ENCODE measurements around the gene PARL.

PARL gene

GRCh38 chr3:183870563-183870962 lies 14.1 kb downstream of the PARL start:
- H3K27ac ChIP-seq: no peak overlapping the region
- H3K4me3 ChIP-seq: no peak overlapping the region

- no peak overlapping the region for H3K4me3 ChIP-seq
- H3K27ac ChIP-seq: peak overlapping the region in 2 of 21 experiments; percentile 31 to 34
Measured at GRCh38 chr3:183868796-183869195, 15.9 kb downstream of the PARL start.

GRCh38 chr3:183862610-183863009 lies 22.1 kb downstream of the PARL start:
- Histone ChIP-seq H3K27ac (no peak overlapping the region), H3K4me3 (no peak overlapping the region)

- Histone ChIP-seq H3K27ac (no peak overlapping the region), H3K4me3 (no peak overlapping the region)
Measured at GRCh38 chr3:183857863-183858262, 26.8 kb downstream of the PARL start.

- H3K4me3 ChIP-seq: no peak overlapping the region
Measured at GRCh38 chr3:183854318-183855035, 30.2 kb downstream of the PARL start.

DNA sequence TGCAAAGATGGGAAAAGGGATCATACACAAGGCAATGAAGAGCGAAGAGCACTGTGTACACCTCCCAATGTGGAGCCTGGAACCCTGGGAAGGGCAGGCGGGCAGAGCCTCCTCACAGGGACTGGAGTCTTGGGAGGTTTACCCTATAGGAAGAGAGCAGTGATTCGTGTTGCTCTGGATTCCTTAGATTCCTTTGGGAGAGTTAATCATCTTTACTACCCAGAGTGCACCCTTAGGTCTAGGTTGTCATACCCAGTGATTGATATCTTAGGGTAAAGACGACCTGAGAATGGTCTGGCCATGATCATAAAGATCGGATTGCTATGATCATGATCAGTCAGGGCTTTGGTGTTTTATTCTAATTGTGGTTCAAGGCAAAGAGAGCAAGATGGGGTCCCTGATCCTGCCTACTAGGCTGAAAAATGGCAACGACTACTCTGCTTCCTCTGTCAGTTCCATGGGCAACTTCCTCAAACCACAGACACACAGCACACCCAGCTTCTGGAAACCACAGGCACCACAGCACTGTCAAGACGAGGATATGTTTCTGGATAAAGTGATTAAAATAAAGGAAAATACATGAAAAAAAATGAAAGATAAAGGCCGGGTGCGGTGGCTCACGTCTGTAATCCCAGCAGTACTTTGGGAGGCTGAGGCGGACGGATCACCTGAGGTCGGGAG lies 38.9 kb downstream of the PARL start:
- Histone ChIP-seq H3K4me3 (no peak overlapping the region), H3K27ac (peak overlapping the region in 1 of 21 experiments; percentile 54)

More at GRCh38 chr3:183854318-183855035, 30.2 kb downstream of the PARL start:
- no peak overlapping the region for H3K27ac ChIP-seq

- H3K4me3 ChIP-seq: no peak overlapping the region
- peak overlapping the region in 1 of 21 experiments; percentile 54 for H3K27ac ChIP-seq
Measured at GRCh38 chr3:183845090-183845489, 39.6 kb downstream of the PARL start.

GRCh38 chr3:183844606-183845005 lies 40.1 kb downstream of the PARL start:
- H3K4me3 ChIP-seq: no peak overlapping the region
- peak overlapping the region in 1 of 21 experiments; percentile 6 for H3K27ac ChIP-seq

DNA sequence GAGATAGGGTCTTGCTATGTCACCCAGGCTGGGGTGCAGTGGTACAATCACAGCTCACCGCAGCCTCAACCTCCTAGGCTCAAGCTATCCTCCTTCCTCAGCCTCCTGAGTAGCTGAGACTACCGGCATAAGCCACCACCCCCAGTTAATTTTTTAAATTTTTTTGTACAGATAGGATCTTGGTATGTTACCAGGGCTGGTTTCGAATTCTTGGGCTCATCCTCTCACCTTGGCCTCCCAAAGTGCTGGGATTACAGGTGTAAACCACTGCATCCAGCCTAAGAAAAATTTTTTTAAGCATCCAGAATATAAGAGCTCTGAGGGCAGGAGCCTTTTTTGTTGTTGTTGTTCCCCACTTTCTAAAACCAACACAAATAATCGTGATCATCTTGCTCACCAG lies 44.9 kb downstream of the PARL start:
- Histone ChIP-seq H3K27ac (no peak overlapping the region), H3K4me3 (no peak overlapping the region)

- Histone ChIP-seq H3K27ac (no peak overlapping the region), H3K4me3 (no peak overlapping the region)
Measured at GRCh38 chr3:183837894-183838293, 46.8 kb downstream of the PARL start.

DNA sequence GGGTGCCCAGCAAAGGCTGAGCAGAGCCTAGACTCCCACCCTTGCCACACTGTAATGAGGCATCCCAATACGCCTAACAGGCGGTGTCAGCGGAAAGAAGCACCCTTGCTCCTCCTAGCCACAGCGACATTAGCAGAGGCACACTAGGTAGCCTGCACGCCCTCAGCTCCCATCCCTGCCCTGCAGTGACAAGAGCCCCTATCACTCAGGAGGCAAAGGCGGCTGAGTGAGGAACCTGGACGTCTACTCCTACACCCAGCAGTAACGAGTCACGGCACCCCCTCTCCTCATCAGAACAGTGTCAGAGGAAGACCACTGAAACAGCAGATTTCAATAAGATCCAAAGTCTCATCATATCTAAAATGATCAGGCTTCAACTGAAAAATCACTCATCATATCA lies 47.3 kb downstream of the PARL start:
- H3K27ac ChIP-seq: no peak overlapping the region

GRCh38 chr3:183833516-183833915 lies 51.2 kb downstream of the PARL start:
- H3K4me3 ChIP-seq: no peak overlapping the region

More for the DNA sequence above, 47.3 kb downstream of the PARL start:
- no peak overlapping the region for H3K4me3 ChIP-seq

GRCh38 chr3:183830187-183830586 lies 54.5 kb downstream of the PARL start:
- no peak overlapping the region for H3K27ac ChIP-seq
- H3K4me3 ChIP-seq: no peak overlapping the region

More at GRCh38 chr3:183833516-183833915, 51.2 kb downstream of the PARL start:
- no peak overlapping the region for H3K27ac ChIP-seq

GRCh38 chr3:183829466-183829865 lies 55.2 kb downstream of the PARL start:
- H3K4me3 ChIP-seq: no peak overlapping the region
- no peak overlapping the region for H3K27ac ChIP-seq

- no peak overlapping the region for H3K4me3 ChIP-seq
- no peak overlapping the region for H3K27ac ChIP-seq
Measured at GRCh38 chr3:183828538-183828870, 56.2 kb downstream of the PARL start.

GRCh38 chr3:183827809-183828537 lies 56.7 kb downstream of the PARL start:
- Histone ChIP-seq H3K27ac (no peak overlapping the region), H3K4me3 (no peak overlapping the region)

DNA sequence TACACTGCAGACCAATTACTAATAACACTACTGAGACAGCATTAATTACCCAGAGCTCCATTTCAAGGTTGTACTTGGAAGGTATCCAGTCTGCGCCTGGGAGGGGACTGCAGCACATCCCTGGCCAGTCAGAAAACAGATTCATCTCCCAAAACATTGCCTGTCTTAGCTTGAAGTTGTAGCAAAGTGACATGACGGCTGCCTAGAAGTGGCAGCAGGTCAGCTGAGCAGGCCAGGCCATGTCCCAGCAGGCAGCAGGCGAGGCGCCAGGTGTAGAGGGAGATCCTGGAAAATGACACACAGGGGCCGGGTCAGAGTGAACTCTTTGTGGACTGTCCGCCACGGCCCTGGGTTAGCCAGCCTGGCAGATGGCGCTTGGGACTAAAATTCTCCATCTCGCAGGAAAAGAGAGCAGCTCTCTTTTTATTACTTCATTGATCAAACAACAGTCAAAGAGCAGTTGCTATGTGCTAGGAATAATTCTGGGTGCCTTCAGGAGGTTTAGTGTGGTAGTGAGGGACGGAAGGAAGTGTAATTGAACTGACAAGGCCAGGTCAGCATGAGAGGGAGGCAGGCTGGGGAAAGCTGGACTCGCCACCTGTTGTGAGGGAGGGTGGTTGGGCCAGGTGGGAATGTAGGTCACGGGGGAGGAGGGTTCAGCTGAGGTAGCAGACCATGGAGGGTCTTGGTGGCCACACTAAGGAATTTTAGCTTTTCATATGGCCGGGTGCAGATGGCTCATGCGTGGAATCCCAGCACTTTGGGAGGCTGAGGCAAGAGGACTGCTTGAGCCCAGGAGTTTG lies 58.0 kb downstream of the PARL start:
- Histone ChIP-seq H3K4me3 (no peak overlapping the region), H3K27ac (peak overlapping the region in 1 of 21 experiments; percentile 41)

DNA sequence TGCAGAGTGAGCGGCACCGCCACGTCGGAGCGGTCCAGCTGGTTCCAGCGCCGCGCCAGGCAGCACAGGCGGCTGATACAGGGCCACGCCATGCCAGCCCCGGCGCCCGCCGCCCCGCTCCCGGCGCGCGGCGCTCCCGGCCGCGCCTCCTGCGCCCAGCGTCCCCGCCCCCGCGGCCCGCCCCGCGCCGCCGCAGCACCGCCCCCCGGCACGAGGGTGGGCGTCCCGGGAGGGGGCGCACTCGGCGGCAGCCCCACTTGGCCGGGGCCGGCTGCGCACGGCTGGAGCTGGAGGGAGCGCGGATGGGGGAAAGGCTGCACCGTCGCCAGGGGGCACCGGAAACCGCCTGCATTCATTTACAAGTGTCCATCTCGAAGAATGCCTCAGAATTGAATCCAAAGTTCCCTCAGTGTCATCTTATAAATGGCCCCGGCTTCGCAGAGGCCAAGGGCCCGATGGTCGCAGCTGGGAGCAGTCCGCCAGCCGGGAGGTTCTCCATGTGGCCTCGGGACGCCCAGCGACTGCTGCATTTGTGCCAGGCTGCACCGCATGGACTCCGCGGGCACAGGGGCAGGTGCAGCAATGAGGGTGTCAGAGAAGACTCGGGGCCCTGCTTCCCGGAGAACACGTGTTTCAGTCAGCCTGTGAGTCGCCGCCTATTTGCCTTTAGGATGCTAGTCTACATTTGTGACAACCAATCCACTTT lies 59.1 kb downstream of the PARL start, which contains the start of gene MAP6D1:
MAP6D1 (minus strand) TSS at position 122 of the 706 bp plus-strand sequence; CDS start at position 92, 30 bp downstream.
- Histone ChIP-seq H3K27ac (peak within 1 kb of the TSS in 12 of 21 experiments; percentile 2 to 77 (median 56)), H3K4me3 (peak within 1 kb of the TSS; percentile 48 to 75 (median 62))
